GM12873 (cell line): ENCODE data around the gene EPHA7.

Source experiments
- TF ChIP-seq, protein P1 (sequence below): IDR thresholded peaks from 2 replicates; pipeline ENCODE4 v1.5.1; 2012; ENCODE audit warnings: low read depth, mild to moderate bottlenecking, moderate library complexity, low read length, control low read depth; ENCODE audit not compliant: insufficient read depth; ENCODE audit errors: missing control alignments

EPHA7 gene

GRCh38 chr6:93293872-93294271 lies 125.5 kb downstream of the EPHA7 start:
- TF ChIP-seq, protein P1, sequence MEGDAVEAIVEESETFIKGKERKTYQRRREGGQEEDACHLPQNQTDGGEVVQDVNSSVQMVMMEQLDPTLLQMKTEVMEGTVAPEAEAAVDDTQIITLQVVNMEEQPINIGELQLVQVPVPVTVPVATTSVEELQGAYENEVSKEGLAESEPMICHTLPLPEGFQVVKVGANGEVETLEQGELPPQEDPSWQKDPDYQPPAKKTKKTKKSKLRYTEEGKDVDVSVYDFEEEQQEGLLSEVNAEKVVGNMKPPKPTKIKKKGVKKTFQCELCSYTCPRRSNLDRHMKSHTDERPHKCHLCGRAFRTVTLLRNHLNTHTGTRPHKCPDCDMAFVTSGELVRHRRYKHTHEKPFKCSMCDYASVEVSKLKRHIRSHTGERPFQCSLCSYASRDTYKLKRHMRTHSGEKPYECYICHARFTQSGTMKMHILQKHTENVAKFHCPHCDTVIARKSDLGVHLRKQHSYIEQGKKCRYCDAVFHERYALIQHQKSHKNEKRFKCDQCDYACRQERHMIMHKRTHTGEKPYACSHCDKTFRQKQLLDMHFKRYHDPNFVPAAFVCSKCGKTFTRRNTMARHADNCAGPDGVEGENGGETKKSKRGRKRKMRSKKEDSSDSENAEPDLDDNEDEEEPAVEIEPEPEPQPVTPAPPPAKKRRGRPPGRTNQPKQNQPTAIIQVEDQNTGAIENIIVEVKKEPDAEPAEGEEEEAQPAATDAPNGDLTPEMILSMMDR = no peak

DNA sequence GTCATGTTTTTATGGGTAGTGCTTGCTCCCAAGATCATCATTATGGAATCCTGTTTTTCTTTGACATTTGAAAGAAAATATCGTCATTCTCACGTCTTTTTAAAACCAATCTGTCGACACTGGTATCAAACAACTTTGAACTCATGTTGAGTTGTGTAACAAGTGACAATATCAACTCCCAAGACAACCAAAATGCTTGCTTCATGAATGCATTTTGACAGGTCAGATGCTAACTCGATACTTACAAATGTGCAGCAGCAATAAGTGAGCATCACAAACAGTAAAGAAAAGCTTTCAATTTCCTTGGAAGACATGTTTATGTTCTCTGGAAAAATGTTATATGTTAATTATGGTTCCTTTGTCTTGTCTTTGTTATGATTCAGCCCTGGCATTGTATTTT lies 125.9 kb downstream of the EPHA7 start:
- TF ChIP-seq, protein P1 = no peak

DNA sequence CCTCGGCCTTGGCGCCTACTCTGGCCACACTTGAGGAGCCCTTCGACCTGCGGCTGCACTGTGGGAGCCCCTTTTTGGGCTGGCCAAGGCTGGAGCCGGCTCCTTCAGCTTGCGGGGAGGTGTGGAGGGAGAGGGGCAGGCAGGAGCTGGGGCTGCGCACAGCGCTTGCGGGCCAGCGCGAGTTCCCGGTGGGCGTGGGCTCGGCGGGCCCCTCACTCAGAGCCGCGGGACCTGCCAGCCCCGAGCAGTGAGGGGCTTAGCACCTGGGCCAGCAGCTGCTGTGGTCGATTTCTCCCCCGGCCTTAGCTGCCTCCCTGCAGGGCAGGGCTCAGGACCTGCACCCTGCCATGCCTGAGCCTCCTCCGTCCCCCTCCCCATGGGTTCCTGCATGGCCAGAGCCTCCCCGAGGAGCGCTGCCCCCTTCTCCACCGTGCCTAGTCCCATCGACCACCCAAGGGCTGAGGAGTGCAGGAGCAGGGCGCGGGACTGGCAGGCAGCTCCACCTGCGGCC lies 136.8 kb downstream of the EPHA7 start:
- TF ChIP-seq, protein P1 = no peak

DNA sequence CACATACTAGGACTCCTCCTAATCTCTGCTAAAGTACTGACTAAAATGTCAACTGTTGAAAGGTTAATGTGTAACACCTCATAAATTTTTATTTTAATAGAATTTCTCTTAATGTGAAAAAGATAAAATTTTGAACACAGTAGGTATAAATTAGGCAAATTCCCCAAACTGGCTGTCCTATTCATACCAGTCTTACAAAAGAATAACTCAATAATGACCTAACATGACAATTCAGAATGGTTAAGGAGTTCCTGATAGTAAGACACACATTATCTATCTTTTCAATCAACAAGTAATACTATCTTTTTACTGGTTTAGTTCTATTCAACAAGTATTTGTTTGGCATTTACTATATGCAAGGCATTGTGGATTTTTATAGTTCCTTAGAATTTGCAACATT lies 141.1 kb downstream of the EPHA7 start:
- TF ChIP-seq, protein P1 = no peak

- TF ChIP-seq, protein P1 = no peak
Measured at GRCh38 chr6:93272896-93273295, 146.5 kb downstream of the EPHA7 start.

DNA sequence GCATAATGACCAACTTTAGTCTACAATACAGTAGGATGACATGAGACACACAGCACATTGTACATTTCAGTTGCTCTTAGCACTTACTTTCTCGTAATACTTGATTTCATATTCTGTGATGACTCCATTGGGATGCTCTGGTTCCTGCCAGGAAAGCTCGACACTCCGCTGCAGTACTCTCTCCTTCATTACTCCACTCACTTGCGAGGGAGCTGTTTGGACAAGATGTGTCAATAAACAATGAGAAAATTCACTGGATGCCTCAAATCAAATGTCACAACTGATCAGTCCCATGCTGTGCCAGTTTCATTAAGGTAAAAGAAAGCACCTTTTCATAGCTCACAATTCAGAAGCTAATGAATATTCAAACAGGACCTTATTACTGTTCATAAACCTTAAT lies 147.1 kb downstream of the EPHA7 start:
- TF ChIP-seq, protein P1 = no peak

- TF ChIP-seq, protein P1 = no peak
Measured at GRCh38 chr6:93266116-93266817, 153.1 kb downstream of the EPHA7 start.
